HCT116 (cell line): Measurements from ENCODE around the gene BPIFA1. TPM values are rescaled to one million over a fixed set of nuclear protein-coding genes. Genes with fewer than 3 reads are reported as not detected.

Source experiments
- ATAC-seq: fragments of 200-7000 bp; cut with Tn5 transposase; 2 replicates; pipeline ENCODE4 v1.9.1; 2020; ENCODE audit warnings: mild to moderate bottlenecking, moderate library complexity
- BruUV-seq: library from RNA; stranded (reverse); fragments of 400-500 nt; replicated peaks from 2 replicates; lab custom pipeline; 2021; lab: Mats Ljungman, UMichigan
- CTCF ChIA-PET: fragments of 300-600 bp; sonication (Branson Sonifier 250); formaldehyde crosslinking; loops from one replicate; lab custom pipeline; 2021; ENCODE audit warnings: antibody characterized with exemption; lab: Charles Lee
- POLR2A ChIA-PET: fragments of 300-600, 350-600 bp; sonication (Branson Sonifier 250); formaldehyde crosslinking; loops from one replicate; lab custom pipeline; 2021; ENCODE audit warnings: antibody characterized with exemption; lab: Charles Lee
- RAD21 ChIA-PET, 2 experiments: fragments of 300-600 bp; sonication (Branson Sonifier 250); formaldehyde crosslinking; loops; one replicate each; lab custom pipeline; 2023; ENCODE audit warnings: low total read pairs in 2 of 2; ENCODE audit not compliant: uncharacterized antibody in 2 of 2, unreplicated experiment in 2 of 2, low non-redundant PET in 1 of 2; lab: Charles Lee
- DNase-seq: peaks from one replicate; pipeline ENCODE4 v3.0.0-alpha.2; 2010; ENCODE audit warnings: low read depth, low spot score
- H2AFZ ChIP-seq: fragments of 200-600 bp; shearing (Covaris generic), sonication (generic); 2 replicates; pipeline ENCODE4 v1.6.1; 2017; ENCODE audit warnings: low read depth, mixed run types, mixed read lengths, antibody characterized with exemption, low read length; ENCODE audit not compliant: poor library complexity, severe bottlenecking
- H3K27ac ChIP-seq: 2 replicates; pipeline ENCODE4 v1.5.1; 2012; ENCODE audit warnings: low read depth, low read length
- H3K27me3 ChIP-seq: fragments of 200-600 bp; sonication (generic); 2 replicates; pipeline ENCODE4 v1.6.1; 2016; ENCODE audit warnings: mixed run types, low read length, mixed read lengths; ENCODE audit not compliant: insufficient read depth
- H3K36me3 ChIP-seq, 2 experiments: fragments of 200-500 bp in 1 of 2; fragments of 200-600 bp in 1 of 2; sonication (Bioruptor generic) in 1 of 2; sonication (generic) in 1 of 2; 2 replicates each; pipeline versions ENCODE4 v1.5.1 to v1.6.1; 2014 to 2016; ENCODE audit warnings: low read length in 2 of 2, inconsistent platforms in 1 of 2, mixed read lengths in 1 of 2, mixed run types in 1 of 2; ENCODE audit not compliant: insufficient read depth in 2 of 2, control insufficient read depth in 1 of 2
- H3K4me1 ChIP-seq, 2 experiments: fragments of 200-600 bp in 1 of 2; sonication (generic) in 1 of 2; 2 replicates each; pipeline versions ENCODE4 v1.5.1 to v1.6.1; 2012 to 2017; ENCODE audit warnings: low read length in 2 of 2, inconsistent platforms in 1 of 2, mild to moderate bottlenecking in 1 of 2, mixed read lengths in 1 of 2, mixed run types in 1 of 2, moderate library complexity in 1 of 2; ENCODE audit not compliant: insufficient read depth in 2 of 2, control insufficient read depth in 1 of 2
- H3K4me2 ChIP-seq: fragments of 200-600 bp; sonication (generic); 2 replicates; pipeline ENCODE4 v1.6.1; 2017; ENCODE audit warnings: mixed run types, low read length, mixed read lengths
- H3K4me3 ChIP-seq, 2 experiments: fragments of 200-600 bp in 1 of 2; sonication (generic) in 1 of 2; replicated peaks in 1 of 2; 2 replicates each; pipeline ENCODE4 v1.5.1; 2011 to 2016; ENCODE audit warnings: low read length in 2 of 2, control low read depth in 1 of 2, low read depth in 1 of 2, mild to moderate bottlenecking in 1 of 2, mixed read lengths in 1 of 2, mixed run types in 1 of 2
- H3K79me2 ChIP-seq: fragments of 200-600 bp; sonication (generic); 2 replicates; pipeline ENCODE4 v1.6.1; 2017; ENCODE audit warnings: mild to moderate bottlenecking, mixed run types, low read length, moderate library complexity, mixed read lengths; ENCODE audit not compliant: insufficient read depth
- H3K9ac ChIP-seq: fragments of 200-600 bp; sonication (generic); 2 replicates; pipeline ENCODE4 v1.6.1; 2016; ENCODE audit warnings: low read length, mixed read lengths
- H3K9me2 ChIP-seq: fragments of 200-600 bp; sonication (generic), shearing (Covaris generic); 2 replicates; pipeline ENCODE4 v1.6.1; 2017; ENCODE audit warnings: mixed run types, mild to moderate bottlenecking, moderate library complexity; ENCODE audit not compliant: insufficient read depth
- H3K9me3 ChIP-seq, 2 experiments: fragments of 200-500 bp in 1 of 2; fragments of 200-600 bp in 1 of 2; sonication (Bioruptor generic) in 1 of 2; sonication (generic) in 1 of 2; 2 replicates each; pipeline ENCODE4 v1.6.1; 2014 to 2017; ENCODE audit warnings: low read length in 2 of 2, mixed read lengths in 2 of 2, inconsistent platforms in 1 of 2, low read depth in 1 of 2, mild to moderate bottlenecking in 1 of 2, mixed run types in 1 of 2, moderate library complexity in 1 of 2; ENCODE audit not compliant: control insufficient read depth in 1 of 2, insufficient read depth in 1 of 2
- H4K20me1 ChIP-seq: fragments of 200-600 bp; sonication (generic), shearing (Covaris generic); 2 replicates; pipeline ENCODE4 v1.6.1; 2017; ENCODE audit warnings: mixed run types, mild to moderate bottlenecking, moderate library complexity; ENCODE audit not compliant: insufficient read depth
- ATF3 ChIP-seq: IDR thresholded peaks from 2 replicates; pipeline ENCODE4 v1.6.1; 2012
- CEBPB ChIP-seq: IDR thresholded peaks from 2 replicates; pipeline ENCODE4 v1.6.1; 2012; ENCODE audit warnings: low read depth
- CTCF ChIP-seq, 3 experiments: fragments of 200-600 bp in 1 of 3; sonication (generic) in 1 of 3; IDR thresholded peaks in 2 of 3; conservative IDR thresholded peaks in 1 of 3; 2 replicates each; pipeline ENCODE4 v1.5.1; 2012 to 2017; ENCODE audit warnings: low read depth in 2 of 3, low read length in 2 of 3, antibody characterized with exemption in 1 of 3, borderline replicate concordance in 1 of 3, control low read depth in 1 of 3, mild to moderate bottlenecking in 1 of 3, mixed read lengths in 1 of 3, mixed run types in 1 of 3, moderate library complexity in 1 of 3; ENCODE audit not compliant: insufficient read depth in 1 of 3
- EGR1 ChIP-seq: IDR thresholded peaks from 2 replicates; pipeline ENCODE4 v1.6.1; 2012; ENCODE audit warnings: low read depth
- ELF1 ChIP-seq: IDR thresholded peaks from 2 replicates; pipeline ENCODE4 v1.6.1; 2012; ENCODE audit warnings: low read depth, borderline replicate concordance
- EZH2phosphoT487 ChIP-seq: fragments of 200-600 bp; IDR thresholded peaks from 2 replicates; pipeline ENCODE4 v1.6.1; 2018; ENCODE audit warnings: antibody characterized with exemption, borderline replicate concordance
- FOSL1 ChIP-seq: IDR thresholded peaks from 2 replicates; pipeline ENCODE4 v1.6.1; 2012; ENCODE audit warnings: low read depth
- JUND ChIP-seq: IDR thresholded peaks from 2 replicates; pipeline ENCODE4 v1.6.1; 2012
- MAX ChIP-seq: IDR thresholded peaks from 2 replicates; pipeline ENCODE4 v1.6.1; 2012
- SP1 ChIP-seq: IDR thresholded peaks from 2 replicates; pipeline ENCODE4 v1.6.1; 2012; ENCODE audit warnings: low read depth
- SRF ChIP-seq: IDR thresholded peaks from 2 replicates; pipeline ENCODE4 v1.6.1; 2012; ENCODE audit warnings: low read depth
- YY1 ChIP-seq: IDR thresholded peaks from 2 replicates; pipeline ENCODE4 v1.6.1; 2011; ENCODE audit warnings: low read length, low read depth, moderate library complexity, mild to moderate bottlenecking; ENCODE audit not compliant: insufficient replicate concordance; ENCODE audit errors: extremely low read depth
- ZBTB33 ChIP-seq: IDR thresholded peaks from 2 replicates; pipeline ENCODE4 v1.6.1; 2011; ENCODE audit warnings: mild to moderate bottlenecking, low read length, moderate library complexity; ENCODE audit not compliant: insufficient replicate concordance; ENCODE audit errors: extremely low read depth
- ZFX ChIP-seq: fragments of 450-650 bp; IDR thresholded peaks from 2 replicates; pipeline ENCODE4 v1.6.1; 2017
- ZNF274 ChIP-seq: fragments of 200-500 bp; sonication (Bioruptor generic); IDR thresholded peaks from 2 replicates; pipeline ENCODE4 v1.6.1; 2014; ENCODE audit warnings: mild to moderate bottlenecking, low read depth, low read length, inconsistent platforms
- intact Hi-C: fragments of 100-400 bp; cut with micrococcal nuclease; formaldehyde crosslinking; loops from 2 replicates; pipeline ENCODE4 v1.10.0; 2022
- total RNA-seq: library from RNA; stranded (reverse); gene quantifications from one replicate; pipeline ENCODE4 v1.2.1, GENCODE V29; 2021; ENCODE audit not compliant: unreplicated experiment
- TF ChIP-seq, protein P1 (sequence below): IDR thresholded peaks from 2 replicates; pipeline ENCODE4 v1.6.1; 2012; ENCODE audit warnings: low read depth

The BPIFA1 gene
- total RNA-seq, 1 experiment from 2014 or later, result not detected

DNA sequence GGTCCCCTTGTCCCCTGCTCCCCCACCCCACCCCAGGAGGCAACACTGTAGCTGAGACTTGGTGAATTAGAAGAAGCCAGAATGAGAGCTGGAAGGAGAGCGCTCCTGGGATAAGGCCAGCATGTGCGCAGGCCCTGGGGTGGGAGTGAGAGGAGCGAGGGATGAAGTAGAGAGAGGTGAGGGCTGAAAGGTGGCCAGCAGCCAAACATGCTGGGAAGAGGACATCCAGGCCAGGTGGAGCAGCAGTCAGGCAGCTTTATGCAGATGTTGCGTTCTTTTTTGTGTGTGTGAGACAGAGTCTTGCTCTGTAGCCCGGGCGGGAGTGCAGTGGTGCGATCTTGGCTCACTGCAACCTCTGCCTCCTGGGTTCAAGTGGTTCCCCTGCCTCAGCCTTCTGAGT is 45.0 kb downstream of the BPIFA1 start (continued):
- TF ChIP-seq ZNF274 (no peak), FOSL1 (no peak)

GRCh38 chr20:33281550-33282146 is 45.9 kb downstream of the BPIFA1 start:
- ChIA-PET RAD21 (no interaction called here), CTCF (no interaction called here), POLR2A (no interaction called here)
- BruUV-seq, result no TSS peak
- Histone ChIP-seq H3K9ac (no peak overlapping the region), H3K36me3 (no peaks in the 10 kb centered on the region), H3K4me1 (peaks cover 8 to 11% of the 10 kb centered on the region in 2 experiments; a peak in 3 of 4 replicates), H3K27ac (no peak overlapping the region), H3K4me2 (no peak overlapping the region), H3K9me3 (no peaks in the 10 kb centered on the region), H3K4me3 (no peak overlapping the region), H3K79me2 (no peaks in the 10 kb centered on the region), H4K20me1 (no peaks in the 10 kb centered on the region), H2AFZ (no peak overlapping the region), H3K9me2 (no peaks in the 10 kb centered on the region), H3K27me3 (peaks cover 13% of the 10 kb centered on the region; the same call in 1 of the 2 replicates)
- DNase-seq (no peak), ATAC-seq (no peak)
- intact Hi-C loops, result no loop called here
- TF ChIP-seq MAX, result no peak
- TF ChIP-seq ZBTB33, result no peak
- TF ChIP-seq, protein P1, sequence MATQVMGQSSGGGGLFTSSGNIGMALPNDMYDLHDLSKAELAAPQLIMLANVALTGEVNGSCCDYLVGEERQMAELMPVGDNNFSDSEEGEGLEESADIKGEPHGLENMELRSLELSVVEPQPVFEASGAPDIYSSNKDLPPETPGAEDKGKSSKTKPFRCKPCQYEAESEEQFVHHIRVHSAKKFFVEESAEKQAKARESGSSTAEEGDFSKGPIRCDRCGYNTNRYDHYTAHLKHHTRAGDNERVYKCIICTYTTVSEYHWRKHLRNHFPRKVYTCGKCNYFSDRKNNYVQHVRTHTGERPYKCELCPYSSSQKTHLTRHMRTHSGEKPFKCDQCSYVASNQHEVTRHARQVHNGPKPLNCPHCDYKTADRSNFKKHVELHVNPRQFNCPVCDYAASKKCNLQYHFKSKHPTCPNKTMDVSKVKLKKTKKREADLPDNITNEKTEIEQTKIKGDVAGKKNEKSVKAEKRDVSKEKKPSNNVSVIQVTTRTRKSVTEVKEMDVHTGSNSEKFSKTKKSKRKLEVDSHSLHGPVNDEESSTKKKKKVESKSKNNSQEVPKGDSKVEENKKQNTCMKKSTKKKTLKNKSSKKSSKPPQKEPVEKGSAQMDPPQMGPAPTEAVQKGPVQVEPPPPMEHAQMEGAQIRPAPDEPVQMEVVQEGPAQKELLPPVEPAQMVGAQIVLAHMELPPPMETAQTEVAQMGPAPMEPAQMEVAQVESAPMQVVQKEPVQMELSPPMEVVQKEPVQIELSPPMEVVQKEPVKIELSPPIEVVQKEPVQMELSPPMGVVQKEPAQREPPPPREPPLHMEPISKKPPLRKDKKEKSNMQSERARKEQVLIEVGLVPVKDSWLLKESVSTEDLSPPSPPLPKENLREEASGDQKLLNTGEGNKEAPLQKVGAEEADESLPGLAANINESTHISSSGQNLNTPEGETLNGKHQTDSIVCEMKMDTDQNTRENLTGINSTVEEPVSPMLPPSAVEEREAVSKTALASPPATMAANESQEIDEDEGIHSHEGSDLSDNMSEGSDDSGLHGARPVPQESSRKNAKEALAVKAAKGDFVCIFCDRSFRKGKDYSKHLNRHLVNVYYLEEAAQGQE, result no peak
- TF ChIP-seq CEBPB, result no peak
- no peak for TF ChIP-seq CTCF (IDR thresholded peaks at IDR 0.05 in 2 of 3, conservative IDR thresholded peaks at IDR 0.05 in 1 of 3; ENCODE audit: borderline replicate concordance in 1 of 3, insufficient read depth in 1 of 3, low read depth in 2 of 3, low read length in 2 of 3)
- TF ChIP-seq EZH2phosphoT487, result no peak
- no peak for TF ChIP-seq ZFX
- no peak for TF ChIP-seq SP1
- TF ChIP-seq JUND, result no peak
- TF ChIP-seq ELF1, result no peak
- TF ChIP-seq YY1, result no peak
- TF ChIP-seq SRF, result no peak
- TF ChIP-seq ZNF274, result no peak
- no peak for TF ChIP-seq EGR1
- TF ChIP-seq ATF3, result no peak
- no peak for TF ChIP-seq FOSL1
